PFSK-1 (cell line): Measurements from ENCODE around the gene STX18.

ENCODE experiments used
- FOXP2 ChIP-seq: optimal IDR thresholded peaks from 2 replicates; pipeline ENCODE3; 2011; ENCODE audit warnings: borderline replicate concordance, control low read depth, inconsistent platforms; ENCODE audit not compliant: insufficient read depth; ENCODE audit errors: extremely low read length, extremely low read depth
- POLR2AphosphoS5 ChIP-seq: IDR thresholded peaks from 2 replicates; pipeline ENCODE4 v1.6.1; 2012; ENCODE audit warnings: low read depth, mild to moderate bottlenecking, control low read depth, low read length, moderate library complexity
- REST ChIP-seq, 2 experiments: IDR thresholded peaks; 2 replicates each; pipeline versions ENCODE4 v1.6.1 to v1.8.0; 2011 to 2012; ENCODE audit warnings: low read depth in 2 of 2, low read length in 2 of 2, control low read depth in 1 of 2, inconsistent platforms in 1 of 2, mild to moderate bottlenecking in 1 of 2, moderate library complexity in 1 of 2; ENCODE audit not compliant: insufficient read depth in 1 of 2
- SIN3A ChIP-seq: IDR thresholded peaks from 2 replicates; pipeline ENCODE4 v1.6.1; 2012; ENCODE audit warnings: mild to moderate bottlenecking, low read length, moderate library complexity, borderline replicate concordance; ENCODE audit not compliant: insufficient read depth
- TAF1 ChIP-seq: IDR thresholded peaks from 2 replicates; pipeline ENCODE4 v1.6.1; 2012; ENCODE audit warnings: low read length, control low read depth, borderline replicate concordance; ENCODE audit not compliant: insufficient read depth

STX18 gene

GRCh38 chr4:4455210-4455865 is 86.5 kb downstream of the STX18 start:
- TF ChIP-seq REST (IDR thresholded peaks at IDR 0.05; ENCODE audit: insufficient read depth in 1 of 2, low read depth in 2 of 2, low read length in 2 of 2) (no peak), TAF1 (no peak), SIN3A (no peak), FOXP2 (no peak), POLR2AphosphoS5 (no peak)

- no peak for TF ChIP-seq REST (IDR thresholded peaks at IDR 0.05; ENCODE audit: insufficient read depth in 1 of 2, low read depth in 2 of 2, low read length in 2 of 2)
- TF ChIP-seq SIN3A = no peak
- TF ChIP-seq FOXP2 = no peak
- no peak for TF ChIP-seq TAF1
- TF ChIP-seq POLR2AphosphoS5 = no peak
These were observed 95.4 kb downstream of the STX18 start for GRCh38 chr4:4446434-4446833.

GRCh38 chr4:4443821-4444220 is 98.0 kb downstream of the STX18 start:
- TF ChIP-seq REST (IDR thresholded peaks at IDR 0.05; ENCODE audit: insufficient read depth in 1 of 2, low read depth in 2 of 2, low read length in 2 of 2) (no peak), SIN3A (no peak), TAF1 (no peak), FOXP2 (no peak), POLR2AphosphoS5 (no peak)

- no peak for TF ChIP-seq SIN3A
- TF ChIP-seq TAF1 = no peak
- no peak for TF ChIP-seq FOXP2
These were observed 101.4 kb downstream of the STX18 start for GRCh38 chr4:4440333-4441061.

GRCh38 chr4:4439782-4440181 is 102.1 kb downstream of the STX18 start:
- TF ChIP-seq TAF1 = no peak
- TF ChIP-seq FOXP2 = no peak
- no peak for TF ChIP-seq SIN3A
- no peak for TF ChIP-seq REST (IDR thresholded peaks at IDR 0.05; ENCODE audit: insufficient read depth in 1 of 2, low read depth in 2 of 2, low read length in 2 of 2)
- TF ChIP-seq POLR2AphosphoS5 = no peak
